Endothelial cell (in vitro differentiated cells): Measurements from ENCODE around the gene CHRNA5. TPM values are rescaled to one million over a fixed set of nuclear protein-coding genes. Genes with fewer than 3 reads are reported as not detected.

Source experiments
- DNase-seq: peaks from one replicate; pipeline ENCODE4 v3.0.0; 2021; ENCODE audit warnings: low spot score
- H3K27ac Mint-ChIP-seq: one replicate; pipeline ENCODE4 v1.8.0; 2021; ENCODE audit warnings: mixed read lengths, inconsistent platforms; ENCODE audit not compliant: unreplicated experiment
- H3K27me3 Mint-ChIP-seq: one replicate; pipeline ENCODE4 v1.8.0; 2021; ENCODE audit warnings: mild to moderate bottlenecking, moderate library complexity, mixed read lengths, inconsistent platforms; ENCODE audit not compliant: unreplicated experiment
- H3K36me3 Mint-ChIP-seq: one replicate; pipeline ENCODE4 v1.8.0; 2021; ENCODE audit warnings: mild to moderate bottlenecking, low read depth, mixed read lengths, inconsistent platforms; ENCODE audit not compliant: unreplicated experiment
- H3K4me1 Mint-ChIP-seq: one replicate; pipeline ENCODE4 v1.8.0; 2021; ENCODE audit warnings: mild to moderate bottlenecking, mixed read lengths, inconsistent platforms; ENCODE audit not compliant: unreplicated experiment
- H3K4me3 Mint-ChIP-seq: one replicate; pipeline ENCODE4 v1.8.0; 2021; ENCODE audit warnings: mild to moderate bottlenecking, mixed read lengths, inconsistent platforms; ENCODE audit not compliant: unreplicated experiment
- H3K9me3 Mint-ChIP-seq: one replicate; pipeline ENCODE4 v1.8.0; 2021; ENCODE audit warnings: mixed read lengths, inconsistent platforms; ENCODE audit not compliant: unreplicated experiment
- CTCF ChIP-seq: fragments of 200-600 bp; sonication (generic); IDR thresholded peaks from one replicate; pipeline ENCODE4 v1.5.0; 2021; ENCODE audit warnings: antibody characterized with exemption; ENCODE audit not compliant: unreplicated experiment
- total RNA-seq: library from RNA; stranded (reverse); fragmentation: NEBNext Ultra II Directional; extraction: Animal tissue kit (Norgen Biotek cat#: 25700); gene quantifications from one replicate; pipeline ENCODE4 v1.2.1, GENCODE V29; 2021; ENCODE audit not compliant: unreplicated experiment

CHRNA5 gene
- total RNA-seq, 1 donor from 2014 or later: 22.7 TPM

DNA sequence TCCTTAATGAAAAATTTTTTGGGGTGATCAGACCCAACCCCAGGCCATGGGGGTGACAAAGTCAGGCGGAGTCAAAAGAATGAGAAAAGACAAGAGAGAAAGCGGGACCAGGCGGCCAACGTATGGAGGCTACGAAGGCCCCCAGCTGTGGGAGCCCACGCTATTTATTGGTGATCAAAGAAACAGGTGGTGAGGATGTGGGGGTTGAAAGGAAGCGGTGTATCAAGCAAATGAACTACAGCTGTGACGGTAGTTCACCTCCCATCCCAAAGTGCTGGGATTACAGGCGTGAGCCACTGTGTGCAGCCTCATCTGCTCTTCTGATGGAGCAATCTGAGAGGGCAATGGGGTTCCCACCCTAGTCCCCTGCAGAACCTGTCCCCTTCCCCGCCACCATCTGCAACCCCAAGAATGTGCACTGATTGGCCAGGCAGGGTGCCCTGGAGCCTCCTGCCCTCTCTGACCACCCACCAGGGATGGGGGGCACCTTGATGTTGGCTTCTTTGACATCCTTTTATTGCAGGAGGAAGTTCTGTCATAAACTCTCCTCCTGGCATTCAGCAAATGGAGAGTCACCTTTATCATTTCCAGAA lies 56.6 kb downstream of the CHRNA5 start:
- Mint-ChIP-seq H3K27ac (no peak overlapping the region), H3K4me3 (peak overlapping the region; percentile 76), H3K4me1 (peaks cover 13% of the 10 kb centered on the region), H3K9me3 (no peaks in the 10 kb centered on the region), H3K36me3 (no peaks in the 10 kb centered on the region), H3K27me3 (peaks cover 11% of the 10 kb centered on the region)
- DNase-seq: no peak
- no peak for TF ChIP-seq CTCF

- no peaks in the 10 kb centered on the region for H3K36me3 Mint-ChIP-seq
- peaks cover 5% of the 10 kb centered on the region for H3K27me3 Mint-ChIP-seq
- no peak overlapping the region for H3K27ac Mint-ChIP-seq
- peaks cover 9% of the 10 kb centered on the region for H3K4me1 Mint-ChIP-seq
- no peaks in the 10 kb centered on the region for H3K9me3 Mint-ChIP-seq
- no peak for DNase-seq
- TF ChIP-seq CTCF: no peak
- no peak overlapping the region for H3K4me3 Mint-ChIP-seq
These were observed 58.6 kb downstream of the CHRNA5 start for GRCh38 chr15:78623786-78624497.

DNA sequence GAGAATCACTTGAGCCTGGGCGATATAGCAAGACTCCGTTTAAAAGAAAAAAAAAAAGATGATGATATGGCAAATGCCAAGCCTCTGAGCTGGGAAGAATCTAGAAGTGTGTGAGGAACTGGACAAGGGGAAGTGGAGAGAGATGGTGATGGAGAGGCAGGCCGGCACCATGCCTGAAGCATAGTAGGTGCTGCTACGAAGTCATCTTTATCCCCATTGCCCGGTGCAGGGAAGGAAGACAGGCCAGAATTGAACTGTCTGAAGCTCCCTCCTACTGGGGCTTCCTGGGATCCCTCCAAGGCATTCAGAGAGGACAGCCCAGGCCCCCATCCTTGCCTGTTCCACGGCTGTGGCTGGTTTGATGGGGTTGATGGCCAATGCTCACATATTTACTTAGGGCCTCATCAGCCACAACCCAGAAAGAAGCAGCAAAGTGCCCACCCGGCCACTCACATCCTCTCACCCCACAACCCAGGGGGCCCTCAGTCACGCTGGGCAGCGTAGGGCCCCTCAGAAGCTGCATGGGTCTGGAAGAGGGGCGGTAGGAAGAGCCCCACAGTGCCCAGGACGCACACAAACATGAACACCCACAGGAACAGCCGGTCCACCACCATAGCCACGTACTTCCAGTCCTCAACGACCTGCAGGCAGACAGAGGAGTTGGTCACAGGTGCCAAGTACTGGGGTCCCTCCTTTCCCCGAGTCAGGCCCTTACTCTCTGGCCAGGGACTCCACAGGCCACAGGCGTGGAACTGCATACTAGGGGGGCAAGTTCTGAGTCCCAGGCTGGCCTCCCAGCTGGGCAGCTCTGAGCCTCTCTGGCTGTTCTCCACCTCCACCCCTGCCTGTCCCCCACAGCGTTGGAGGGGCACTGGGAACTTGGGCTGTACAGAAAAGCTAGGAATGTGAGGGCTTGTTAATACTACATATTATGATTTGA lies 59.6 kb downstream of the CHRNA5 start:
- no peak for DNase-seq
- peaks cover 5% of the 10 kb centered on the region for H3K27me3 Mint-ChIP-seq
- H3K36me3 Mint-ChIP-seq: no peaks in the 10 kb centered on the region
- no peak overlapping the region for H3K27ac Mint-ChIP-seq
- no peak for TF ChIP-seq CTCF
- no peaks in the 10 kb centered on the region for H3K9me3 Mint-ChIP-seq
- H3K4me1 Mint-ChIP-seq: peaks cover 5% of the 10 kb centered on the region
- no peak overlapping the region for H3K4me3 Mint-ChIP-seq

DNA sequence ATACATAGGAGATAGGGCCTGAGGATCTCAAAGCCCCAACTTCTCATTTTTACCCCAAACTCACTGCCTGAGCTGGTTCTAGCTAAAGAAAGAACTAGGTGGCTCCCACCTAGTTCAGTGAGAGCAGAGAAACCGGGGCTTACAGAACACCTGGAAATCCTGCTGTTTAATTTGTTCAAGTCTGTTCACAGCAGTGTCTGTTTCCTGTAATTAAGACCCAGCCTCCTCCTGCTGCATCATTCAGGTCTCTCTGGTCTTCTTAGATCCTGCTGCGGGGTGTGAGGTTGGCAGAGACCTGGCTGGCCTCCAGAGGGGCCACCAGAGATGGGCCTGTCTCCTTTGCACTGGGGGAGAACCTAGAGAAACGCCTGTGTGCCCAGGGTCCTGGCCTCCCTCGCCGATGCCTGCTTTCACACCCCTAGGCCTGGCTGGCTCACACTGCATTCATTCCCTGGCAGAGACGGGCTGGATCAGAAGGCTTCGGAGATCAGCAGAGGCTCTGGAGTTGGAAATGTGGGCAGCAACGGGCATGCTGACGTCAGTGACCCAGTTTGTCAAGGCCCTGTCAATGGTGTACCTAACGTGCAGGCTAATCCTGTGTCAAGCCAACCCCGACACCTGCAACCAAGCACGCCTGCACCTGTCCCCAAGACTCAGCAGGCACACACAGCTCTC lies 60.4 kb downstream of the CHRNA5 start:
- H3K27me3 Mint-ChIP-seq: peaks cover 5% of the 10 kb centered on the region
- no peak for TF ChIP-seq CTCF

More for the DNA sequence above, 60.4 kb downstream of the CHRNA5 start:
- DNase-seq: no peak
- Mint-ChIP-seq H3K27ac (no peak overlapping the region), H3K4me1 (peaks cover 5% of the 10 kb centered on the region), H3K36me3 (no peaks in the 10 kb centered on the region), H3K9me3 (no peaks in the 10 kb centered on the region), H3K4me3 (no peak overlapping the region)
